CMK (cell line): Measurements from ENCODE around the gene KIAA1549.
A peak's percentile ranks its signal among the peaks of the same experiment; 100 is the strongest.

Source experiments
- DNase-seq: peaks from one replicate; pipeline ENCODE4 v3.0.0-alpha.2; 2010; ENCODE audit warnings: low read depth

KIAA1549 gene

DNA sequence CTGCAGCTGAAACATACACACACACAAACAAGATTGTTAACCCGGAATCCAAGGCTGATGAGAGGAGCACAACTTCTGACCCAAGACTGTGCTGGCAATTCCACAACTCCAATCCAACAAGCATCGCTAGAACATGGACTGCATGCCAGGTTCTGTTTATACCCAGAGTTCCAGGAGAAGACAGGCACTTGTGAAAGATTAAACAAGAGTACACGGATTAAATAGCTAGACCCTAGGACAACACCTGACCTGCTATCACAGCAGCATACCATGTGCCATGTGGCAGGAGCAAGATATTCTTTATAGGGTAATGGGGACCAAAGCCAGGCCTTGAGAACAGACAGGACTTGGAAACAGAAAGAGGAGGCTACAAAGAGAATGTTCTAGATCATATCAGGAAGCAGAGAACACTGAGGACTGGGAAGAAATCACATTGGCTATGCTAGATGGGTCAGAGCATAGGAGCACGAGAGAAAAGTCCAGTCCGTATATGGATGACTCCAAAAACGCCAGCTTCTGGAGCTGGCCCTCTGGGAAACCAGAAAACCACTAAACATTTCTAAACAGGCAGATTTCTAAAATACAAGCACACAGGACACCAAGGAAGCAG, 99.5 kb downstream of the KIAA1549 start:
- DNase-seq: no peak

GRCh38 chr7:138880881-138881578, 100.2 kb downstream of the KIAA1549 start:
- DNase-seq: no peak

DNA sequence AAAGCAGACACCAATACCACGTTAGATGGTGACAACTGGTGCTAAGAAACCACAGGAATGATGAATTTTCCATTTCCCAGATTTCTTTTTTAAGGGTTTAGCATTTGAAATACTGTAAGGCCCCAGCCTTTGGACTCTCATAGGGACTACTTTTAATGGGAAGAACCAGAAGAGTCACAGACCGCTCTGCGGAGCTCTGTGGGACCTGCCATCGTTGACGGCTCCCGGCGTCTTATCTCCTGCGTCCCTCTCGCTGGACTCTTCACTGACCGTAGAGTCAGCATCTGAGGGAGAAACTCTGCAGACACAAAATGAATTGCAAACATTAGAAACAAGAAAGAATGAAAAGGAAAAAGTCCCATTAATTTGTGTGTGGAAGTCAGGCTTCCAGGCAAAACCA, 101.8 kb downstream of the KIAA1549 start:
- DNase-seq: no peak

GRCh38 chr7:138878856-138879255, 102.3 kb downstream of the KIAA1549 start:
- DNase-seq: no peak

DNA sequence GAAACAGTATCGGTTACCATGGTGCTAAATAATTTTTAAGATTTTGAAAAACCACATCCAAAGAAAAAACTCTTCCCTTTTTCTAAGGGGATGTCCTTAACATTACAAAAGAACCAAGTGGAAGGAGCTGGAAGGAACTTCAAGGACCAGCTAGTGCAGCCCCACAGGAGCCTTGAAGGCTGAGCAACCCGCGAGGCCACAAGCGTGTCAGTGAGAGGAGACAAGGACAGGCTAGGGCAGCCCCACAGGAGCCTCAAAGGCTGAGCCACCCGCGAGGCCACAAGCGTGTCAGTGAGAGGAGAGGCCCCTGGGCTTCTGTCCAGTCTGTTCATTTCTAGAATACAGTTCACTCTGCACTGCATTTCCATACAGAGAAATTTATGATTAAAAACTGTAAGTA, 103.1 kb downstream of the KIAA1549 start:
- DNase-seq: no peak

DNA sequence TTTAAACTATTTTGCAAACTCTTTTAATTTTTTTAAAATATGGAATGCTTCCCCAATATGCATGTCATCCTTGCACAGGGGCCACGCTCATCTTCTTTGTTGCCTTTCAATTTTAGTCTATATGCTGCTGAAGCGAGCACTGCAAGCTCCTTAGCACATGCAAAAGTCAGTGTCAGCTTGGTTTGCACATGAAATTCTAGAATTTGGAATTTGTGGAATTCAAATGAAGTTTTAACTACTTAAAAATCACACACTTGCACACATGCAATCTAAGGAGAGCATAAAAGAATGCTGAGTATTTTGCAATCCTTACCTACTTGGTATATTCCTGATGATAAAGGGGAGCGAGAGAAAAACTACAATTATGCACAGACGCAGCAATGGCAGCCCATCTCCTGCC, 104.9 kb downstream of the KIAA1549 start:
- no peak for DNase-seq

DNA sequence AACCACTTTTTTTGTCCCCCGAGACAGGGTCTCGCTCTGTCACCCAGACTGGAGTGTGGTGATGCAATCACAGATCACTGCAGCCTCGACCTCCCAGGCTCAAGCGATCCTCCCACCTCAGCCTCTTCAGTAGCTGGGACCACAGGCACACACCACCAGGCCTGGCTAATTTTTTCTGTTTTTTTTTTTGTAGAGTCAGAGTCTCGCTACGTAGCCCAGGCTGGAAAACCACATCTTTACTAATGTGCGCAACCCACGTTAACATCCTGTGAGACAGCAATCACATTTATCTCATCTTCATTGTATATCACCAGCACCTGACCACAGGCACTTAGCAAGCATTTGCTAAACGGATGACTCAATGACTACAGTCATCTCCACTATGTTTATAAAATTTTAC, 105.4 kb downstream of the KIAA1549 start:
- no peak for DNase-seq

DNA sequence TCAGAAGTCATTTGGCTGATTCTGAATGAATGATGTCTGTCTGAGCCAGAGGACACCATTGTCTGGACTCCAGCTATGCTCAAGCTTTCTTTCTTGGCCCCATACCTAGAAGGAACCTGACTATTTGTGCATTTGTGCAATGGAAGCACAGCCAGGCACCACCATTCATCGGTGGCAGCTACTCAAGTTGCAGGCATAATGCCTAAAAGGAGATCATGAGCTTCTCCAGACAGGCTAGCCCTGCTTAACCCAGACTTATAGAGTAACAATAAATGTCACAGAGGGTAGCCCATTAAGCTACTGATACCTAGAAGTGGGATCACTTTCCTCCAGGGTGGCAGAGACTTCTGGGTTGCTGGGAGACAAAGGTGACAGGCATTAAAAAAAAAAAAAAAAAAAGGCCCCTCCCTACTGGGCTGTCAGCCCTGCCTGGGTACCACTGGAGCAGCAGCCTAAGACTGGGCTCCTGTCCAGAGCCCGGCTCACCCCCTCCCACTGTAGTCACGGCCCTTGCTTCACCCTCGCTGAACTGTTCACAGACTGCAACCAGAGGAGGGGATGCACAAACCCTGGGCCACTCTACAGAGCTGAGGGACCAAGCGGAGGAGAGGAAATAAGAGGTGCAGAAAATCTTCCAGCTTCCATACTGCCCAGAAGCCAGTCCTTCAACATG, 107.8 kb downstream of the KIAA1549 start:
- DNase-seq: no peak

DNA sequence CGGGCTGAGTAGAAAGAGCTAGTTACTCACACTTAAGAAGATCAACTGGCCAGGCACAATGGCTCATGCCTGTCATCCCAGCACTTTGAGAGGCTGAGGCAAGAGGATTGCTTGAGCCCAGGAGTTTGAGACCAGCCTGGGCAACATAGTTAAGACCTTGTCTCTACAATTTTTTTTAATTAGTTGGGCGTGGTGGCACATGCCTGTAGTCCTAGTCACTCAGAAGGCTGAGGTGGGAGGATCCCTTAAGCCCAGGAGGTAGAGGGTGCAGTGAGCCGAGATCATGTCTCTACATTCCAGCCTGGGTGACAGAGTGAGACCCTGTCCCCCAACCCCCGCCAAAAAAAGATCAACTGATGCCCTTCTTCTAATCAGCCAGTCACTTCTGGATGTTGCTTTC, 108.6 kb downstream of the KIAA1549 start:
- DNase-seq: no peak

- no peak for DNase-seq
These were observed 109.4 kb downstream of the KIAA1549 start for GRCh38 chr7:138871814-138872090.

GRCh38 chr7:138871065-138871813, 110.0 kb downstream of the KIAA1549 start:
- no peak for DNase-seq

DNA sequence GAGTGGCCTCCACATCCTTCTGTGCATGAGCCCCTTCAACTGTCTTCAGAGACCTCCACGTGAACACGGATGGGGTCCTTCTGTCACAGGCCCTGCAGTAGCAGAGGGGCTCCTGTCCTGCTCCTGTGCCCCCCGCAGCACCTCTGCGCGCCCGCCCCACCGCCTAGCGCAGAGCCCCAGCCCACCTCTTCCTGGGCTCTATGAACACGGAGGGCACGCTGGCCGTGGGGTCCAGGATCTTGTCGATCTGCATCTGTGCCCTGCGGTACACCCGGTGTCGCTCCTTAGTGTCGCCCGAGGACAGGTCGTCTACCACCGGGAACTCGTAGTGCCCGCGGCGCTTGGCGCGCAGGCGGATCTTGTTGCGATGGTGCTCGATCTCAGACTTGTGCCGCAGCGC, 111.8 kb downstream of the KIAA1549 start:
- no peak for DNase-seq

- no peak for DNase-seq
These were observed 112.5 kb downstream of the KIAA1549 start for GRCh38 chr7:138868711-138869110.

GRCh38 chr7:138867744-138868143, 113.4 kb downstream of the KIAA1549 start:
- no peak for DNase-seq

DNA sequence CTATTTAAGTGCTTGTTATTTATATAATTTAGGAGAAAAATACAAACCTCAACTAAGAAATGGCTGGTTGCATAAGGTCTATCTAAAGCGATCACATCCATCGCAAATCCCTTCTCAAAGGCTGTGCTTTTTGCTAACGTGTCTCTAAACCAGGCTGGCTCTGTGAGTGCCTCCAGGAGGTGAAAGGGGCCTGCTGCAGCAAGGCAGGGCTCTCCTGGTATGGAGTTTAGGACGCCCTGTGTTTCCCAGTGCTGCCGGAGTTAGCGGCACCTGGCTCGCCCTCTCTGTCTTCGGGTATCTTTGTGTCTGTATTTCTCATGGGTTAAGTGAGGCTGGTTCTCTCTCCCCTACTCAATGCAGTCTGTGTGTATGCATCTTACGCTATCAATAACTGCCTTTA, 114.8 kb downstream of the KIAA1549 start:
- no peak for DNase-seq

- DNase-seq: peak; percentile 7
These were observed 115.3 kb downstream of the KIAA1549 start for GRCh38 chr7:138865843-138866242.

GRCh38 chr7:138864667-138865066, 116.5 kb downstream of the KIAA1549 start:
- no peak for DNase-seq

GRCh38 chr7:138863931-138864330, 117.3 kb downstream of the KIAA1549 start:
- no peak for DNase-seq

DNA sequence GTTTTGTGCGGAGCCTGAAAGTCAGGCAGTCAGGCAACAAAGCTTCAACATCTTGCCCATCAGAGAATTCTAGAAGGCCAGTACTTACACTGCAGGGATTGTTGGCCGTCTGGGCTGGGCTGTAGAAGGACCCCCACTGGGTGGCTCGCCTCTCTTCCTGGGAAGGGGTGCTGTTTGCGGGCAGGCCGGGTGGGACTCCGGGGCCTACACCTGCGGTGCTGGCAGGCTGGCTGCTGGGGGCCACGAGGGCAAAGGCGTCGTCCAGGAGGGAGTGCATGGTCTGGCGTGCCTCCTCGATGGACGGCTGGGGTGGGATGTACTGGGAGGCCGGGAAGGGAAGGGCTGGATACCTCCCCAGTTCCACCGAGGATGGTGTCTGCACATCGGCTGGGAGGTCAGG, 120.1 kb downstream of the KIAA1549 start:
- no peak for DNase-seq

DNA sequence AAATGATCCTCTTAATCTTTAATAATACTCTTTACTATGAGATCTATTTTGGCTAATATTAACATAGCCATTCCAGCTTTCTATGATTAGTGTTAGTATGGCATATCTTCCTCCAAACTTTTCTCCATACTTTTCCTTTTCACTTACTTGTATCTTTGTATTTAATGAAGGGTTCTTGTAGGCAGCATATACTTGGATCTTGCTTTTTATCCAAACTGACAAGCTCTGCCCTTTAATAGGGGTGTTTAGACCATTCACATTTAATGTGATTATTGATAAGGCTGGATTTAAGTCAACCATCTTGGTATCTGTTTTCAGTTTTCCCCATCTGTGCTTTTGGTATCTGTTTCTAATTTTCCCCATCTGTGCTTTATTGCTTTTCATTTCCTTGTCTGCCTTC, 123.5 kb downstream of the KIAA1549 start:
- DNase-seq: no peak

DNA sequence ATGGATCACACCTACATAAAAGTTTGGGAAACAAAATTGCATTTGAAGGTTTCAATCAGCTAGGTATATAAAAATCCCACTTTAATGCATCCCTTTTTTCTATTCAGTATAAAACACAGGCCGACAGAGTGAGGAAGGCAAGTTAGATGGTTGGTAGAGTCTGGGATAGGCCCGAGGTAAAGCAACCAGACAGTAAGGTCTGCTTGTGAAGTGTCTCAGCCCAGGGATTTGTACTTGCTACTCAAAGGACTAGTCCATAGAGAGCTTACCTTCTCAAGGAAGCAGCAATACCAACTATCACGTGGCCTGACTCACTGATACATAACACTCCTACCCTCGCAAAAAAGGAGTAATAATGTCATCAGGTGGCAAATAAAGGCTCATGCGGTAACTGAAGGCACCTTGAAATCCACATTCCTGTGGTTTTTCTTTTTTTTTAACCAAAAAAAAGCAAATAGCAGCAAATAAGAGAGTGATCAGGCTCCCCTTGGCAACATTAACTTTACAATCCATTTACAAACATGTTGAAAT, 127.0 kb downstream of the KIAA1549 start:
- DNase-seq: no peak

- no peak for DNase-seq
These were observed 127.7 kb downstream of the KIAA1549 start for GRCh38 chr7:138853448-138853847.

- DNase-seq: no peak
These were observed 128.7 kb downstream of the KIAA1549 start for GRCh38 chr7:138852469-138852868.
